ENCODE results near the gene GSTM5. TPM values are rescaled to one million over a fixed set of nuclear protein-coding genes. Genes with fewer than 3 reads are reported as not detected.

GSTM5 gene
- total RNA-seq, 2 donors from 2014 or later: 4.2 to 12.3 TPM

DNA sequence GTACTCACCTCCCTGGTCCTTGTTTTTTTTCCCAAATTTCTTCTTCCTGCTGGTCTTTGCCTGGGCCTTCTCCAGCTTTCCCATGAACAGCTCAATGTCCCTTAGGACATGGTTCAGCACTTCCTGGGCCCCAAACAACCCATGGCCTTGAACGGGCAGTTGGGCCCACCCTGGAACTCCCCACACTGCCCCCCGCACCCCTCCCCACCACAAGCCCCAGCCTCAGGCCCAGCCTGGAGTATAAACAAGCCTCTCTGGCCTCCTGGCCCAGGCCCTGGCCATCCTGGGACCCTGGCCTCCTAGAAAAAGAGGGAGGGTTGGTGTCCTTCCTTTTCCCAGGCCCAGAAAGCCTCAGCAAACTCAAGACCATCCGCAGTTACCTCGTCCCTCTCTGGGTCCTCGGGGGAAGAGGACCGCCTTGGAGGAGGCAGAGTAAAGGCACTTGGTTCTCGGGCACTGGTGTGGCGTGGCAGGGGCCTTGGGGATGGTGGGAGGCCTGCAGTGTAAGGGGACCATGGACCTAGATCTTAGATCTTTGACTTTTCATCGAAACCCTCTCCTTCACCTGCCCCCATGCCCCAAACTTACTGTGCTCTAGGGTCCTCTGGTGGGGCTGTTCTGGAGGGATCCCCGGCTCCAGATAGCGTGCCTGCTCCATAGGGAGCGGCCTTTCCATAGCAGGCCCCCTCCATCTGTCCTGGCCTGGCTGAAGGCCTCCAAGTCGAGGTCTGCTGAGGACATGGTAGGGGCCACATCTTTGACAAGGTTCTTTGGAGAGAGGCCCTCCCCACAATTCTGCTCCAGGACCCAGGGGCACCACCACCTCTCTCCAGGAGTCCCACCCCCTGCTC lies 46.1 kb downstream of the GSTM5 start:
- H3K4me1 ChIP-seq (replicated peaks): no peaks in the 10 kb centered on the region
- TF ChIP-seq POLR2AphosphoS5 (IDR thresholded peaks at IDR 0.05) (no peak), POLR2A (IDR thresholded peaks at IDR 0.05) (no peak)
- TF ChIP-seq, protein P1, sequence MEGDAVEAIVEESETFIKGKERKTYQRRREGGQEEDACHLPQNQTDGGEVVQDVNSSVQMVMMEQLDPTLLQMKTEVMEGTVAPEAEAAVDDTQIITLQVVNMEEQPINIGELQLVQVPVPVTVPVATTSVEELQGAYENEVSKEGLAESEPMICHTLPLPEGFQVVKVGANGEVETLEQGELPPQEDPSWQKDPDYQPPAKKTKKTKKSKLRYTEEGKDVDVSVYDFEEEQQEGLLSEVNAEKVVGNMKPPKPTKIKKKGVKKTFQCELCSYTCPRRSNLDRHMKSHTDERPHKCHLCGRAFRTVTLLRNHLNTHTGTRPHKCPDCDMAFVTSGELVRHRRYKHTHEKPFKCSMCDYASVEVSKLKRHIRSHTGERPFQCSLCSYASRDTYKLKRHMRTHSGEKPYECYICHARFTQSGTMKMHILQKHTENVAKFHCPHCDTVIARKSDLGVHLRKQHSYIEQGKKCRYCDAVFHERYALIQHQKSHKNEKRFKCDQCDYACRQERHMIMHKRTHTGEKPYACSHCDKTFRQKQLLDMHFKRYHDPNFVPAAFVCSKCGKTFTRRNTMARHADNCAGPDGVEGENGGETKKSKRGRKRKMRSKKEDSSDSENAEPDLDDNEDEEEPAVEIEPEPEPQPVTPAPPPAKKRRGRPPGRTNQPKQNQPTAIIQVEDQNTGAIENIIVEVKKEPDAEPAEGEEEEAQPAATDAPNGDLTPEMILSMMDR (IDR thresholded peaks at IDR 0.05): no peak
- intact Hi-C loops (cut with DNase I): no loop called here
- DNase-seq (ENCODE audit: low spot score): no peak
- WGBS: 96% methylated on average over 13 of the region's 13 CpGs
- H3K36me3 ChIP-seq: no peaks in the 10 kb centered on the region
- no peak overlapping the region for H3K27ac ChIP-seq
- no peak overlapping the region for H3K4me3 ChIP-seq
- no peaks in the 10 kb centered on the region for H3K27me3 ChIP-seq (replicated peaks; ENCODE audit: insufficient read depth)
- H3K9me3 ChIP-seq: no peaks in the 10 kb centered on the region

DNA sequence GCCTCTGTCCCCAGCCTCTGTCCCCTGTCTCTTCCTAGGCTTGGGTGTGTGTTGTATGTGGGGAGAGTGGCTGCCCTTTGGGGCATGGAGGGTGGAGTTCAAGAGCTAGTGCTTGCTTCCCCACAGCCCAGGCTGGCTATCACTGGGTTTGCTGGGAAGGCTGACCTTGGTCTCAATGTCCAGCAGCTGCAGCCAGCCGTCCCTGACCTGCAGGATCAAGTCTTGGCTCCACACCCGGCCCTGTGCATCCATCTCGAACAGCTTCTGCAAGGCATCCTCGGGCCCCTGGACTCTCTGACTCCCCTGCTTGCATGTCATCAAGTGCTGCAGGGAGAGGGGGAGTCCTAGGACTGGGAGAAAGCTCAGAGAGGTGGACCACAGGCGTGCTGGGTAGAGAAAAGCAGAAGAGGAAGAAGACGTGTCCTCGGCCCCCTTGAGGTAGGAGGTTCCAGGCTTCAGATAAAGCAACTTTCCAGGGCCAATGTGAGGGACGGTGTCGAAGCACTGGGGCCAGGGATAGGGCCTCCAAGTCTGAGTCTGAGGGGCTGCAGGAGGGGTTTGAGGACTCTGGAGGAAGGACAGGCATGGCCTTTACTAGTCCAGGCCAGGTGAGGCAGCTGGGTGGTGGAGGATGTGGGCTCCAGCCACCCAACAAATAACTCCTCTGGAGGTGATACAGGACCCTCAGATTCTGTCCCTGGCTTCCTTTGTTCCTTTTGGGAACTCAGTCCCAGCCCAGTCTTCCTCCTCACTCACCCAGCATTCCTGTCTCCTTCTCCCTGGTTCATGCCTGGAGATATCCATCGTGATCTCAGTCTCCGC lies 47.7 kb downstream of the GSTM5 start:
- H3K27me3 ChIP-seq (replicated peaks; ENCODE audit: insufficient read depth): no peaks in the 10 kb centered on the region
- TF ChIP-seq POLR2AphosphoS5 (IDR thresholded peaks at IDR 0.05): no peak
- no peak overlapping the region for H3K4me3 ChIP-seq
- intact Hi-C loops (cut with DNase I): no loop called here
- H3K4me1 ChIP-seq (replicated peaks): no peaks in the 10 kb centered on the region
- no peaks in the 10 kb centered on the region for H3K36me3 ChIP-seq
- 94% methylated on average over 11 of the region's 11 CpGs for WGBS
- H3K27ac ChIP-seq: no peak overlapping the region
- no peak for DNase-seq (ENCODE audit: low spot score)
- no peaks in the 10 kb centered on the region for H3K9me3 ChIP-seq

DNA sequence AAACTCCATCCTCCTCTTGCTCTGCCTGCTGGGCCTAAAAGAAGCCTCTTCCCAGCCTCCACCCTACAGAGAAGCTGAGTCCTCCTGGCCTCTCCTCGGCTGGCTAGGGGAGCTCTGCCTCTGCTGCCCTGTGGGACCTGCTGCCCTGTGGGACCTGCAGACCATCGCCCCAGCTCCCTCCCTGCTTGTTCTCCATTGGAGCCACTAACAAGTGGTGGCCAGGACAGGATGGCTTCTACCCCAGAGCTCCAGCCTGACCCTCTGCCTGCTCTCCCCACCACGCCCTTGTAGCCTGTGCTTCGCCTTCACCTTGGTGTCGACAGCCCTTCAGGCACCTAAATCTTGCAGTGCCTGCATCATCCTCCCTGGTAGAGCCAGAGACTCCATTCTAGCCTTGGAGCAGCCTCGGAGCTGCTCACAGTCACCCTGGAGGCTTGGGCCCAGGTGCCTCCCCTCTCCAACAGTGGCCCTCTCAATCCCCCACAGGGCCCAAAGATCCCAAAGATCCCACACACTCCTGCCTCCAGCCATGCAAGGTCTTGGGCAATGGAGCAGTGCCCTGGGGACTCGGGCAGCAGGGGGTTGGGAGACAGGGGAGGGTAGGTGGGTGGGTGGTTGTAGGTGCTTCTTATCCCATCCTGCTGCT lies 48.7 kb downstream of the GSTM5 start:
- Histone ChIP-seq H3K27ac (no peak overlapping the region), H3K36me3 (no peaks in the 10 kb centered on the region), H3K4me1 (replicated peaks) (no peaks in the 10 kb centered on the region), H3K4me3 (no peak overlapping the region), H3K9me3 (no peaks in the 10 kb centered on the region), H3K27me3 (replicated peaks; ENCODE audit: insufficient read depth) (no peaks in the 10 kb centered on the region)
- TF ChIP-seq POLR2A (IDR thresholded peaks at IDR 0.05): no peak
- intact Hi-C loops (cut with DNase I): no loop called here
- 89% methylated on average over 7 of the region's 7 CpGs for WGBS
- DNase-seq (ENCODE audit: low spot score): no peak

DNA sequence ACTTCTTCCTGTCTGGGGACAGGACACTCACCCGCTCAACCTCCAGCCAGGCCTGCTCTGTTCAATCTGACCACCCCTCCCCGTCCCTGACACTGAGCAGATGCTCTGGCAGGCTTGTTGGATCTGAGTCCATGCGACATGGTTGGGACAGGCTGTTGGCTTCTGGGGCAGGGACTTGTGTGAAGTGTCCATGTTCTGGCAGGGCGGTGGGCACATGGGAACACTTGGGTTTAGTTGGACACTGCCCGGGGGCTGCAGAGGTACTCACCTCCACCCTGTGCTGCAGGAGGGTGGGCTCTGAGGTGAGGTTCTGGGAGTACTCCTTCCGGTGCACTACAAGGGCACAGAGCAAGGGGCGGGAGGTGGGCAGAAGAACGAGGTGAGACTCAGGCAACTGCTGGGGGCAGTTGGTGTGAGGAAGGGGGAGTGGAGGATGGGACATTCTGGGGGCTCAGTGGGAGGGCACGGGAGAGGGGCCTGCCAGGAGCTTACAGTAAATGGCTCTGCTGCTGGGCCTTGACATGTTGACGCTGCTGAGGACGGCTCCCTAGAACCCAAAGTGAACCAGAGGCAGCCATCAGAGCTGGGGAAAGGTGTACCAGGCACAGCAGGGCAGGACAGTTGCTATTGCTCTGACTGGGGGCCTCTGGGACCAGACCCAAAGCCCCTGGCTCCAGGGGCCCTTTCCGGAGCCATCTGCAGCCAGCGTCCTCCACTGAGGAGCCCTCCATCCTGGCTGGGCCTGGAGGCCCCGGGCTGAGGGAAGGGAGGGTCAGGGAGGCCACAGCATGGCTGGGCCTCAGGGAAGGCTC lies 49.4 kb downstream of the GSTM5 start:
- 81% methylated on average over 14 of the region's 14 CpGs for WGBS
- Histone ChIP-seq H3K36me3 (no peaks in the 10 kb centered on the region), H3K27ac (no peak overlapping the region), H3K4me1 (replicated peaks) (no peaks in the 10 kb centered on the region), H3K4me3 (no peak overlapping the region), H3K9me3 (no peaks in the 10 kb centered on the region), H3K27me3 (replicated peaks; ENCODE audit: insufficient read depth) (no peaks in the 10 kb centered on the region)
- DNase-seq (ENCODE audit: low spot score): no peak
- no peak for TF ChIP-seq POLR2A (IDR thresholded peaks at IDR 0.05)
- TF ChIP-seq, protein P1 (IDR thresholded peaks at IDR 0.05): no peak
- no peak for TF ChIP-seq POLR2AphosphoS5 (IDR thresholded peaks at IDR 0.05)
- intact Hi-C loops (cut with DNase I): no loop called here

DNA sequence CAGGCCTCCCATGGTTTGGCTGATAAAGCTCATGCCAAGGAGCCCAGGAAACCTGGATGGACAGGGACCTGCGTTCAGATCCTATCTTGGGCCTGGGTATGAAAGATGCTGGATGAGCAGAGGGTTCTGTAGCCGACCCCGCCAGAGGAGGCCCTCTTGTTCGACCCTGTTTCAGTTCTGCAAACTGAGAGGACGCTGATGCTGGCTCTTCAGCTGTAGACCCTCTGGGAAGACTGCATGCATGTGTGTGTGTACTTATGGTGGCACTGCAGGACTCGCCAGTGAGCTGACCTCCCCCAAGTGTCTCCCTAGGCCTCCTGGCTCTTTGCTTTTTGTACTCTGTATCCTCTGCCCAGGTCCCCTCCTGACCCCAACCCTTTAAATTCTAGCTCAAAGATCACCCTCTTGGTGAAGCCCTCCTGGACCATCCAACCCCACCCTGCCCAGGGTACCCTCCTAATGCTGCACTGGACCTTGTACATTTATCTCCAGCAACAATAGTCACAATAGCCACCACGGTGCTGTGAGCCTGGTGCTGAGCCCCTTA lies 50.1 kb downstream of the GSTM5 start:
- intact Hi-C loops (cut with DNase I): no loop called here
- WGBS: 84% methylated on average over 7 of the region's 7 CpGs

More for the DNA sequence above, 50.1 kb downstream of the GSTM5 start:
- Histone ChIP-seq H3K4me3 (no peak overlapping the region), H3K4me1 (replicated peaks) (no peaks in the 10 kb centered on the region), H3K9me3 (no peaks in the 10 kb centered on the region), H3K27me3 (replicated peaks; ENCODE audit: insufficient read depth) (no peaks in the 10 kb centered on the region), H3K36me3 (no peaks in the 10 kb centered on the region), H3K27ac (no peak overlapping the region)
- DNase-seq (ENCODE audit: low spot score): no peak
- TF ChIP-seq POLR2A (IDR thresholded peaks at IDR 0.05) (no peak), POLR2AphosphoS5 (IDR thresholded peaks at IDR 0.05) (no peak)
- TF ChIP-seq, protein P1 (IDR thresholded peaks at IDR 0.05): no peak

Data from prostate gland (tissue), 2 donors.